Skin of body (tissue), 2 donors: ENCODE data around the gene FUT6. TPM values are rescaled to one million over a fixed set of nuclear protein-coding genes. Genes with fewer than 3 reads are reported as not detected.
"Not testable (repeated sequence)": the region's sequence is repeated elsewhere in the genome, so short reads cannot be mapped to it uniquely, and the experiment has no call there.

Experiments used
- DNase-seq: peaks from one replicate; lab custom pipeline; 2025; lab: John Stamatoyannopoulos, UW
- total RNA-seq: library from RNA; depleted of rRNA; stranded (reverse); fragments of >200 nt; gene quantifications from one replicate; pipeline ENCODE4 v1.2.3, GENCODE V29; 2014

FUT6 gene
- total RNA-seq, 1 donor from 2014 or later = 0.20 TPM

- DNase-seq = no peak
These were observed 23.6 kb upstream of the FUT6 start for GRCh38 chr19:5863030-5863665.

GRCh38 chr19:5857203-5858081 is 17.9 kb upstream of the FUT6 start:
- DNase-seq = no peak

- DNase-seq = not testable (repeated sequence)
These were observed 15.6 kb upstream of the FUT6 start for GRCh38 chr19:5855151-5855550.

GRCh38 chr19:5854121-5854520 is 14.6 kb upstream of the FUT6 start:
- DNase-seq = not testable (repeated sequence)

GRCh38 chr19:5851302-5851701 is 11.8 kb upstream of the FUT6 start, which contains the start of gene FUT3:
FUT3 (minus strand) TSS chr19:5851449.
- DNase-seq = no peak

GRCh38 chr19:5850743-5851293 is 11.3 kb upstream of the FUT6 start:
- no peak for DNase-seq

- no peak for DNase-seq
These were observed 10.7 kb upstream of the FUT6 start for GRCh38 chr19:5850189-5850588.

- DNase-seq = not testable (repeated sequence)
These were observed 9.1 kb upstream of the FUT6 start for GRCh38 chr19:5848621-5849020.

GRCh38 chr19:5847846-5848245 is 8.3 kb upstream of the FUT6 start:
- not testable (repeated sequence) for DNase-seq

- DNase-seq = no peak
These were observed 5.2 kb upstream of the FUT6 start for GRCh38 chr19:5844456-5845433.

- DNase-seq = no peak
These were observed 3.9 kb upstream of the FUT6 start for GRCh38 chr19:5843295-5843927.

GRCh38 chr19:5841735-5842111 is 2.2 kb upstream of the FUT6 start:
- DNase-seq = not testable (repeated sequence)

GRCh38 chr19:5838353-5839064 is 993 bp downstream of the FUT6 start:
- no peak for DNase-seq

- no peak for DNase-seq
These were observed 1.6 kb downstream of the FUT6 start for GRCh38 chr19:5837761-5838352.

- DNase-seq = no peak
These were observed 6.8 kb downstream of the FUT6 start for GRCh38 chr19:5832527-5833216.

GRCh38 chr19:5832061-5832460 is 7.4 kb downstream of the FUT6 start:
- no peak for DNase-seq

GRCh38 chr19:5831159-5831558 is 8.3 kb downstream of the FUT6 start:
- DNase-seq = no peak

GRCh38 chr19:5829567-5830310 is 9.8 kb downstream of the FUT6 start:
- no peak for DNase-seq
